GM19240 (cell line): Measurements from ENCODE around the gene SUB1.

Experiments used
- DNase-seq: peaks from one replicate; pipeline ENCODE4 v3.0.0; 2011; ENCODE audit warnings: low spot score; ENCODE audit not compliant: insufficient read length

Gene SUB1

GRCh38 chr5:32642276-32643002 lies 57.1 kb downstream of the SUB1 start:
- no peak for DNase-seq

- DNase-seq = no peak
Measured at GRCh38 chr5:32645246-32645645, 59.9 kb downstream of the SUB1 start.

GRCh38 chr5:32646061-32646969 lies 61.0 kb downstream of the SUB1 start:
- DNase-seq = no peak

GRCh38 chr5:32651088-32651487 lies 65.7 kb downstream of the SUB1 start:
- DNase-seq = no peak

GRCh38 chr5:32651638-32652037 lies 66.3 kb downstream of the SUB1 start:
- no peak for DNase-seq
